Tibial nerve (tissue), 4 donors: Measurements from ENCODE around the gene INHBC. TPM values are rescaled to one million over a fixed set of nuclear protein-coding genes. Genes with fewer than 3 reads are reported as not detected.

Experiments
- DNase-seq, 2 donors: peaks; one replicate each; pipeline ENCODE4 v3.0.0-alpha.2; 2019; ENCODE audit warnings: low spot score in 2 of 2
- H3K27ac ChIP-seq, 4 donors: fragments of 200-600 bp; sonication (generic) in 3 of 4; one replicate each; pipeline ENCODE4 v1.5.1; 2017 to 2019; ENCODE audit warnings: mild to moderate bottlenecking in 1 of 4
- H3K27me3 ChIP-seq, 2 donors: fragments of 200-600 bp; sonication (generic) in 1 of 2; one replicate each; pipeline versions ENCODE4 v1.5.1 to v1.6.0; 2017 to 2019
- H3K36me3 ChIP-seq, 3 donors: fragments of 200-600 bp; sonication (generic); one replicate each; pipeline ENCODE4 v1.5.1; 2018 to 2019
- H3K4me1 ChIP-seq, 4 donors: fragments of 200-600 bp; sonication (generic) in 3 of 4; one replicate each; pipeline ENCODE4 v1.5.1; 2017 to 2019
- H3K4me3 ChIP-seq, 4 donors: fragments of 200-600 bp; sonication (generic) in 3 of 4; one replicate each; pipeline ENCODE4 v1.5.1; 2017 to 2019; ENCODE audit warnings: mild to moderate bottlenecking in 1 of 4, moderate library complexity in 1 of 4
- H3K9me3 ChIP-seq, 4 donors: fragments of 200-600 bp; sonication (generic) in 3 of 4; one replicate each; pipeline ENCODE4 v1.5.1; 2017 to 2019
- CTCF ChIP-seq, 5 experiments: fragments of 200-600 bp in 3 of 5; fragments of 450-650 bp in 2 of 5; sonication (generic) in 3 of 5; IDR thresholded peaks; one replicate each; pipeline ENCODE4 v1.5.1; 2016 to 2019; ENCODE audit warnings: antibody characterized with exemption in 5 of 5, mild to moderate bottlenecking in 3 of 5, moderate library complexity in 2 of 5
- EP300 ChIP-seq, 2 donors: sonication (generic); formaldehyde crosslinking; IDR thresholded peaks; one replicate each; pipeline ENCODE4 v1.6.1; 2017; ENCODE audit warnings: antibody characterized with exemption in 2 of 2, mild to moderate bottlenecking in 1 of 2
- POLR2A ChIP-seq, 2 donors: fragments of 450-650 bp; IDR thresholded peaks; one replicate each; pipeline ENCODE4 v1.6.1; 2017; ENCODE audit warnings: antibody characterized with exemption in 2 of 2, mild to moderate bottlenecking in 2 of 2, moderate library complexity in 2 of 2
- WGBS, 2 donors: methylation state at CpG; one replicate each; pipeline ENCODE4 v1.1.5; 2018; 5-methylcytosine and 5-hydroxymethylcytosine counted together
- total RNA-seq, 4 donors: library from RNA; depleted of rRNA; stranded (reverse); fragments of >200 nt; gene quantifications; one replicate each; pipeline ENCODE4 v1.1.0, GENCODE V29; 2016

The INHBC gene
- total RNA-seq, 4 donors from 2014 or later, result not detected

- peaks cover 0 to 26% (median 0%) of the 10 kb centered on the region in 3 donors for H3K36me3 ChIP-seq
- 92 to 93% methylated on average over 12 of the region's 12 CpGs for WGBS, 2 donors
- H3K27ac ChIP-seq, result no peak overlapping the region
- no peaks in the 10 kb centered on the region for H3K9me3 ChIP-seq
- no peaks in the 10 kb centered on the region for H3K27me3 ChIP-seq
- TF ChIP-seq EP300 (IDR thresholded peaks at IDR 0.05) (no peak), CTCF (IDR thresholded peaks at IDR 0.05) (no peak), POLR2A (IDR thresholded peaks at IDR 0.05) (no peak)
- no peak for DNase-seq
- H3K4me3 ChIP-seq, result no peak overlapping the region
- H3K4me1 ChIP-seq, result peaks cover 0 to 27% (median 17%) of the 10 kb centered on the region in 4 donors
Observed at GRCh38 chr12:57464569-57464968, 30.0 kb downstream of the INHBC start.

GRCh38 chr12:57465030-57465746, 30.6 kb downstream of the INHBC start:
- H3K9me3 ChIP-seq, result no peaks in the 10 kb centered on the region
- H3K36me3 ChIP-seq, result peaks cover 0 to 32% (median 0%) of the 10 kb centered on the region in 3 donors
- DNase-seq, result no peak
- H3K4me1 ChIP-seq, result peaks cover 0 to 23% (median 14%) of the 10 kb centered on the region in 4 donors
- no peaks in the 10 kb centered on the region for H3K27me3 ChIP-seq
- H3K4me3 ChIP-seq, result no peak overlapping the region
- no peak overlapping the region for H3K27ac ChIP-seq
- 84 to 88% methylated on average over 6 of the region's 6 CpGs for WGBS, 2 donors
- TF ChIP-seq CTCF (IDR thresholded peaks at IDR 0.05), result no peak
- TF ChIP-seq EP300 (IDR thresholded peaks at IDR 0.05), result no peak

GRCh38 chr12:57465747-57466505, 31.3 kb downstream of the INHBC start:
- H3K9me3 ChIP-seq, result no peaks in the 10 kb centered on the region
- DNase-seq, result no peak
- peaks cover 0 to 15% (median 7%) of the 10 kb centered on the region in 4 donors for H3K4me1 ChIP-seq
- no peak overlapping the region for H3K27ac ChIP-seq
- TF ChIP-seq CTCF (IDR thresholded peaks at IDR 0.05), result no peak
- no peak for TF ChIP-seq POLR2A (IDR thresholded peaks at IDR 0.05)
- TF ChIP-seq EP300 (IDR thresholded peaks at IDR 0.05), result no peak
- peaks cover 0 to 4% of the 10 kb centered on the region in 2 donors for H3K27me3 ChIP-seq
- peaks cover 0 to 39% (median 0%) of the 10 kb centered on the region in 3 donors for H3K36me3 ChIP-seq
- H3K4me3 ChIP-seq, result no peak overlapping the region
- WGBS, 2 donors, result 77 to 81% methylated on average over 14 of the region's 14 CpGs

- WGBS, 2 donors, result 87 to 88% methylated on average over 12 of the region's 12 CpGs
- TF ChIP-seq POLR2A (IDR thresholded peaks at IDR 0.05) (no peak), CTCF (IDR thresholded peaks at IDR 0.05) (no peak), EP300 (IDR thresholded peaks at IDR 0.05) (no peak)
- Histone ChIP-seq H3K4me1 (peaks cover 0 to 7% (median 0%) of the 10 kb centered on the region in 4 donors), H3K27me3 (peaks cover 0 to 5% of the 10 kb centered on the region in 2 donors), H3K4me3 (no peak overlapping the region), H3K27ac (no peak overlapping the region), H3K9me3 (no peaks in the 10 kb centered on the region), H3K36me3 (peaks cover 0 to 39% (median 0%) of the 10 kb centered on the region in 3 donors)
- no peak for DNase-seq
Observed at GRCh38 chr12:57467212-57467874, 32.8 kb downstream of the INHBC start.
